UCSD-AML1 (cell line): ENCODE measurements around the gene C17orf50.

ENCODE experiments used
- DNase-seq: peaks from one replicate; lab custom pipeline; 2025; ENCODE audit not compliant: unreplicated experiment; lab: John Stamatoyannopoulos, UW

The C17orf50 gene

DNA sequence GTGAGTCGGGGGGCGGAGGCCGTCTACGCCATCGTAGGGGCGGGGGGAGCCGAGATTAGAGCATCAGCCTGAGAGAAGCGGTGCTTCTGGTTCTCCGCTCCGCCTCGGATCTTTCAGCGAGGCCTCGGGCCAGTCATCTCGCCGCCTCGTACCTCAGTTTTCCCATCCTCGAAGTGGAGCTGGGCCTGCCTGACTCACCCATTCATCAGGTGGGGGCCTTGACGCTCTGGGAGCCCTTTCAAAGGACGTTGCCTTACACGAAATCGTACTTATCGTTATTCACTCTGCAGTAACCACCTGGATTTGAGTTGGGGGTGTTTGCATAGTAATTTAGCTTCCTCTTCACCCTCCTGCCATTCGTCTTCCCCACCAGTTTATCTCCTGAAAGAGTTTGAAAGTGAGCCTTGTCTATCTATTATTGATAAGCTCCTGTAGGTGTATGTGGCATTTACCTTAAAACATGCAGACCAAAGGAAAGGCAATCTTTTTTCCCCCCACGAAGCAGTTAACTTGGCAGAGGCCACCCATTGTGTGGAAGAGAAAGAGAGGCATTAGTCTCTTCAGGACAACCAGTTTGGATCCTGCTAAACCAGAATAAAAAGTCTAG lies 49.3 kb downstream of the C17orf50 start:
- DNase-seq = no peak

- no peak for DNase-seq
These were observed 51.1 kb downstream of the C17orf50 start for GRCh38 chr17:35811759-35812158.

- DNase-seq = no peak
These were observed 51.8 kb downstream of the C17orf50 start for GRCh38 chr17:35812456-35812855.
